Bronchial epithelial cell (primary cell): ENCODE measurements around the gene NAT16. TPM values are rescaled to one million over a fixed set of nuclear protein-coding genes. Genes with fewer than 3 reads are reported as not detected.

Experiments
- DNase-seq: peaks from one replicate; pipeline ENCODE4 v3.0.0-alpha.2; 2010; ENCODE audit warnings: low read depth
- FAIRE-seq: peaks from 2 replicates; lab custom pipeline; 2011; peaks lifted over from hg19 to GRCh38; lab: Jason Lieb, UNC
- H3K27me3 ChIP-seq: 2 replicates; pipeline ENCODE4 v1.5.1; 2011; ENCODE audit warnings: low read length; ENCODE audit not compliant: control insufficient read depth, insufficient read depth
- H3K36me3 ChIP-seq: 2 replicates; pipeline ENCODE4 v1.5.1; 2011; ENCODE audit warnings: low read length; ENCODE audit not compliant: control insufficient read depth, insufficient read depth
- H3K4me3 ChIP-seq: 2 replicates; pipeline ENCODE4 v1.5.1; 2011; ENCODE audit warnings: mild to moderate bottlenecking, low read depth, low read length, control low read depth
- CTCF ChIP-seq: IDR thresholded peaks from 2 replicates; pipeline ENCODE4 v1.5.1; 2011; ENCODE audit warnings: mild to moderate bottlenecking, moderate library complexity, low read length, control low read depth, inconsistent platforms; ENCODE audit not compliant: insufficient read depth, severe bottlenecking
- total RNA-seq: library from RNA; depleted of rRNA; stranded (reverse); fragments of >200 nt; gene quantifications from 2 replicates; pipeline ENCODE4 v1.2.1, GENCODE V29; 2014

The NAT16 gene
- total RNA-seq, 1 donor from 2014 or later = not detected

- Histone ChIP-seq H3K4me3 (peak overlapping the region; percentile 32), H3K36me3 (peaks cover 8% of the 10 kb centered on the region), H3K27me3 (peaks cover 14% of the 10 kb centered on the region)
- no peak for DNase-seq
- TF ChIP-seq CTCF = no peak
- FAIRE-seq = no peak
Measured at GRCh38 chr7:101164071-101164840, 15.8 kb downstream of the NAT16 start.

- Histone ChIP-seq H3K27me3 (peaks cover 14% of the 10 kb centered on the region), H3K36me3 (peaks cover 14% of the 10 kb centered on the region), H3K4me3 (peak overlapping the region; percentile 32)
- no peak for TF ChIP-seq CTCF
- DNase-seq (no peak), FAIRE-seq (no peak)
Measured at GRCh38 chr7:101163279-101164070, 16.6 kb downstream of the NAT16 start.

- H3K36me3 ChIP-seq = peaks cover 18% of the 10 kb centered on the region
- TF ChIP-seq CTCF = no peak
- H3K27me3 ChIP-seq = peaks cover 13% of the 10 kb centered on the region
- DNase-seq (no peak), FAIRE-seq (no peak)
- H3K4me3 ChIP-seq = peak overlapping the region; percentile 32
Measured at GRCh38 chr7:101162551-101163278, 17.4 kb downstream of the NAT16 start.

- peaks cover 5% of the 10 kb centered on the region for H3K27me3 ChIP-seq
- TF ChIP-seq CTCF = no peak
- H3K36me3 ChIP-seq = peaks cover 24% of the 10 kb centered on the region
- no peak for FAIRE-seq
- no peak for DNase-seq
- H3K4me3 ChIP-seq = no peak overlapping the region
Measured at GRCh38 chr7:101161692-101162471, 18.2 kb downstream of the NAT16 start.

- H3K27me3 ChIP-seq = peaks cover under 1% of the 10 kb centered on the region
- FAIRE-seq (no peak), DNase-seq (no peak)
- no peak for TF ChIP-seq CTCF
- H3K4me3 ChIP-seq = no peak overlapping the region
- H3K36me3 ChIP-seq = peaks cover 26% of the 10 kb centered on the region
Measured at GRCh38 chr7:101160910-101161309, 19.2 kb downstream of the NAT16 start.
